Measurements from ENCODE around the gene NTN3.

DNA sequence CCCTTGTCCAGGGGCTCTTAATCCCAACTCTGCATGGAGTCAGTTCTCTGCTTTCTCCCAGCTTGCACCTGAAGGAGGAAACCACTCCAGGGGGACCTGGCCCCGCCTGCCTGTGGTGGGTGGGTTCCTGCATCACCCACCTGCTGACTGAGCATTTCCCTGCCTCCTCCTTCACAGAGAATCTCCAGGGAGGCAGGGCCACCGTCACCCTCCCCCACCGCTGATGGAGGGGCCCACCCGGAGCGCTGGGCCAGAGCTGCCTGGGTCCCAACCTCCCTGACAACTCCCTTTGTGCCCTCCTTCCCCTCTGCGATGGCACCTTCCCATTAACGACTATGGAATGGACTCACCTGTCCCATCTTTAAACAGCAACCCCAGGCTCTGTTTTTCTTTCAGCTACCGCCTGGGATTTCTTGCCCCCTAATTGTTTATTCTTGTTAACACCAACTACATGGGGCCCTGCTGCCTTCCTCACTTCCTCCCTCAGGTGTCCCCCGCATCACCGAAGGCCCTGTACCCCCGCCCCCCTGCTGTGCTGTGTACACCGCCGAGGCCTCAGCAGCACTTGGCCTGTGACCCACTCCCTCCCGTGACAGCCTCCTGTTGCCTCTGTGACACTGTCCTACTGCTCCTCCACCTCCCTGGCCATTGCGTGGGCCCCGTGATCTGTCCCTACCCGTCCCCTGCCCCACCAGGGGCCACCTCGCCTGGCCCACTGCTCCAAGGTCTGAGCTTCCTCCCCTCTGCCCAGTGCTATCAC, 12.0 kb upstream of the NTN3 start:
- TF ChIP-seq MXI1 (IDR thresholded peaks at IDR 0.05; ENCODE audit: borderline replicate concordance, low read depth, low read length) (no peak), CEBPB (IDR thresholded peaks at IDR 0.05; ENCODE audit: low read depth, low read length) (no peak), POLR2A (IDR thresholded peaks at IDR 0.05; ENCODE audit: low read depth, low read length) (no peak), CTCF (conservative IDR thresholded peaks at IDR 0.05; ENCODE audit: low read depth, low read length) (no peak), SMC3 (IDR thresholded peaks at IDR 0.05; ENCODE audit: low read depth, low read length) (no peak), RFX5 (IDR thresholded peaks at IDR 0.05; ENCODE audit: low read depth, low read length) (no peak), CHD1 (IDR thresholded peaks at IDR 0.05; ENCODE audit: low read depth, low read length) (no peak), BHLHE40 (IDR thresholded peaks at IDR 0.05; ENCODE audit: low read depth, low read length) (no peak), RAD21 (IDR thresholded peaks at IDR 0.05; ENCODE audit: low read length) (no peak), MAZ (IDR thresholded peaks at IDR 0.05; ENCODE audit: borderline replicate concordance, low read depth, low read length) (no peak)
- TF ChIP-seq, protein P1, sequence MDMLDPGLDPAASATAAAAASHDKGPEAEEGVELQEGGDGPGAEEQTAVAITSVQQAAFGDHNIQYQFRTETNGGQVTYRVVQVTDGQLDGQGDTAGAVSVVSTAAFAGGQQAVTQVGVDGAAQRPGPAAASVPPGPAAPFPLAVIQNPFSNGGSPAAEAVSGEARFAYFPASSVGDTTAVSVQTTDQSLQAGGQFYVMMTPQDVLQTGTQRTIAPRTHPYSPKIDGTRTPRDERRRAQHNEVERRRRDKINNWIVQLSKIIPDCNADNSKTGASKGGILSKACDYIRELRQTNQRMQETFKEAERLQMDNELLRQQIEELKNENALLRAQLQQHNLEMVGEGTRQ (IDR thresholded peaks at IDR 0.05; ENCODE audit: low read depth, low read length), result no peak

Measured in IMR-90 (cell line).